Measurements from ENCODE around the gene TMEM30B. TPM values are rescaled to one million over a fixed set of nuclear protein-coding genes. Genes with fewer than 3 reads are reported as not detected.
A peak's percentile ranks its signal among the peaks of the same experiment; 100 is the strongest.

The TMEM30B gene
- total RNA-seq, 4 donors from 2014 or later, result 0.83 to 4.4 (median 3.0) TPM

DNA sequence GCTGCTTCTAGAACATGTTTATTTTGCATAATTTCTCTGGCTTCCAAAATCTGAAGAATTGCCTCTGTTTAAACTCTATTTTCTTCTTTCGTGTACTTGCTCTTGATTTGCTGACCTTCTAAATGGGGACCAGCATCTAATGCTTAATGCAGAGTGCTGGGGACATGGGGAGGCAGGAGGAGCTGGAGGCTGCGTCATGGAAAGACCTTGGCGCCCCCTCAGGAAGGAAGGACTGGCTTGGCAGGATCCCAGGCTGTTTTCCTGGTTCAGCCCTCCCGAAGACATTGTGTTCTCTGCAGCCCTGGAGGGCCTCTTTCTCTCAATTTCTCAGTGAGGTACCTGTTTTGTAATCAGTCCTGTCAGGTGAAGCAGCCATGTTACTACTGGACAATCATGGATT is 45.7 kb upstream of the TMEM30B start:
- Histone ChIP-seq H3K27me3 (peaks cover 0 to 18% (median 2%) of the 10 kb centered on the region in 4 donors), H3K36me3 (no peaks in the 10 kb centered on the region), H3K9me3 (peaks cover 0 to 4% (median 0%) of the 10 kb centered on the region in 4 donors), H3K4me3 (no peak overlapping the region), H3K27ac (replicated peaks in 1 of 4) (peak overlapping the region; percentile 43 to 69 (median 62)), H3K4me1 (peaks cover 0 to 22% (median 8%) of the 10 kb centered on the region in 4 donors)
- no peak for DNase-seq (ENCODE audit: extremely low spot score)
- TF ChIP-seq POLR2AphosphoS5 (IDR thresholded peaks at IDR 0.05), result peak; percentile 79 to 80
- TF ChIP-seq, protein P1, sequence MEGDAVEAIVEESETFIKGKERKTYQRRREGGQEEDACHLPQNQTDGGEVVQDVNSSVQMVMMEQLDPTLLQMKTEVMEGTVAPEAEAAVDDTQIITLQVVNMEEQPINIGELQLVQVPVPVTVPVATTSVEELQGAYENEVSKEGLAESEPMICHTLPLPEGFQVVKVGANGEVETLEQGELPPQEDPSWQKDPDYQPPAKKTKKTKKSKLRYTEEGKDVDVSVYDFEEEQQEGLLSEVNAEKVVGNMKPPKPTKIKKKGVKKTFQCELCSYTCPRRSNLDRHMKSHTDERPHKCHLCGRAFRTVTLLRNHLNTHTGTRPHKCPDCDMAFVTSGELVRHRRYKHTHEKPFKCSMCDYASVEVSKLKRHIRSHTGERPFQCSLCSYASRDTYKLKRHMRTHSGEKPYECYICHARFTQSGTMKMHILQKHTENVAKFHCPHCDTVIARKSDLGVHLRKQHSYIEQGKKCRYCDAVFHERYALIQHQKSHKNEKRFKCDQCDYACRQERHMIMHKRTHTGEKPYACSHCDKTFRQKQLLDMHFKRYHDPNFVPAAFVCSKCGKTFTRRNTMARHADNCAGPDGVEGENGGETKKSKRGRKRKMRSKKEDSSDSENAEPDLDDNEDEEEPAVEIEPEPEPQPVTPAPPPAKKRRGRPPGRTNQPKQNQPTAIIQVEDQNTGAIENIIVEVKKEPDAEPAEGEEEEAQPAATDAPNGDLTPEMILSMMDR (IDR thresholded peaks at IDR 0.05), result no peak
- 36% methylated on average over 4 of the region's 4 CpGs for WGBS
- intact Hi-C loops (cut with DNase I), result no loop called here

DNA sequence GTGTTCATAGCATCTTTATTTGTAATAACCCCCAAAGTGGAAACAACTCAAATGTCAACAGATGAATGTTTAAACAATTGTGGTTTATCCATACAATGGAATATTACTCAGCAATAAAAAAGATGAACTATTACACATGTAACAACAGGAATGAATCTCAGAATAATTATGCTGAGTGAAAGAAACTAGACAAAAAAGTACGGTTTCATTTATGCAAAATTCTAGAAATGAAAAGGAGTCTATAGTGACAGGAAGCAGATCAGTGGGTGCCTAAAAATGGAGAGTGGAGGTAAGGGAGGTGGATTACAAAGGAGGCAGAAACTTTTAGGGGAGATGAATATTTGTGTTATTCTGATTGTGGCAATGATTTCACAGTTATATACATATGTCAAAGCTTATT is 45.0 kb upstream of the TMEM30B start:
- WGBS, result 92% methylated on average over 1 of the region's 1 CpG
- no peak for DNase-seq (ENCODE audit: extremely low spot score)
- peak overlapping the region; percentile 43 to 69 (median 48) for H3K27ac ChIP-seq (replicated peaks in 1 of 4)
- intact Hi-C loops (cut with DNase I), result no loop called here
- peaks cover 0 to 4% (median 0%) of the 10 kb centered on the region in 4 donors for H3K9me3 ChIP-seq
- peaks cover 0 to 29% (median 15%) of the 10 kb centered on the region in 4 donors for H3K4me1 ChIP-seq
- TF ChIP-seq POLR2A (IDR thresholded peaks at IDR 0.05; ENCODE audit: low read depth) (no peak), EP300 (IDR thresholded peaks at IDR 0.05) (no peak)
- H3K36me3 ChIP-seq, result no peaks in the 10 kb centered on the region
- no peak overlapping the region for H3K4me3 ChIP-seq
- peaks cover 0 to 25% (median 5%) of the 10 kb centered on the region in 4 donors for H3K27me3 ChIP-seq

DNA sequence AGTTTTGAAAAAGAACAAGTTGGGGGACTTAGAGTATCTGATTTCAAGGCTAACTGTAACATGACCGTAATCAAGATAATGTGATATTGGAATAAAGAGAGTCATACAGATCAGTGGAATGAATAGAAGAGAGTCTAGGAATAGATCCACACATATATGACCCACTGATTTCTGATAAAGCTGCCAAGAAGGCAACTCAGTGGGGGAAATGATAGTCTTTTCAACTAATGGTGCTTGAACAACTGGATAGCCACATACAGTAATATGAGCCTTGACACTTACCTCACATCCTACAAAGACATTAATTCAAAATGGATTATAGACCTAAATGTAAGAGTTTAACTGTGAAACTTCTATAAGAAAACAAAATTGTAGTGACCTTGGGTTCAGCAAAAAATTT is 44.0 kb upstream of the TMEM30B start:
- H3K4me3 ChIP-seq, result no peak overlapping the region
- H3K27me3 ChIP-seq, result peaks cover 0 to 35% (median 10%) of the 10 kb centered on the region in 4 donors
- peaks cover 0 to 31% (median 19%) of the 10 kb centered on the region in 4 donors for H3K4me1 ChIP-seq
- H3K27ac ChIP-seq (replicated peaks in 1 of 4), result no peak overlapping the region
- intact Hi-C loops (cut with DNase I), result no loop called here
- DNase-seq (ENCODE audit: extremely low spot score), result no peak
- peaks cover 0 to 4% (median 0%) of the 10 kb centered on the region in 4 donors for H3K9me3 ChIP-seq
- TF ChIP-seq, protein P1 (IDR thresholded peaks at IDR 0.05), result no peak
- no peaks in the 10 kb centered on the region for H3K36me3 ChIP-seq
- WGBS, result 97% methylated on average over 1 of the region's 1 CpG

DNA sequence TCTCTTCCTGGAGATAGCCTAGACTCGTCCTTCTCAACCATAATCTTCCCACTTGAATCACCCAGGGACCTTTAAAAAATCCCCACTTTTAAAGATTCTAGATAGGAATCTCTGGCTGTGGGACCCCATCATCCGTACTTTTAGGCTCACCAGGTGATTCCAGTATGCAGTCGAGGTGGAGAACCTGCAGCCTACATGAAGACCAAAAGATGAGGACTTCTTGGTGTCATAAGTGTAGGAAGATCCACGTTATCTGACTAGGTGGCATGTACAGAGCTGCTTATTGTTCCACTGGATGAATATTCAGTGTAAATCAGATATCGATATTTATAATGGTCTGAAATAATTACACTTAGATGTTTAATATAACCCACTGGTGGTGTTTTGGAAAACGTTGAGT is 42.8 kb upstream of the TMEM30B start:
- Histone ChIP-seq H3K9me3 (peaks cover 0 to 4% (median 0%) of the 10 kb centered on the region in 4 donors), H3K36me3 (no peaks in the 10 kb centered on the region), H3K4me1 (peaks cover 0 to 24% (median 19%) of the 10 kb centered on the region in 4 donors), H3K27ac (replicated peaks in 1 of 4) (peak overlapping the region; percentile 74 to 85 (median 79)), H3K27me3 (peaks cover 0 to 45% (median 10%) of the 10 kb centered on the region in 4 donors), H3K4me3 (peak overlapping the region; percentile 62 to 72 (median 64))
- WGBS, result 75% methylated on average over 6 of the region's 6 CpGs
- intact Hi-C loops (cut with DNase I), result no loop called here
- TF ChIP-seq POLR2AphosphoS5 (IDR thresholded peaks at IDR 0.05) (no peak), EP300 (IDR thresholded peaks at IDR 0.05) (no peak), POLR2A (IDR thresholded peaks at IDR 0.05; ENCODE audit: low read depth) (no peak)
- TF ChIP-seq, protein P1 (IDR thresholded peaks at IDR 0.05), result no peak
- no peak for DNase-seq (ENCODE audit: extremely low spot score)

DNA sequence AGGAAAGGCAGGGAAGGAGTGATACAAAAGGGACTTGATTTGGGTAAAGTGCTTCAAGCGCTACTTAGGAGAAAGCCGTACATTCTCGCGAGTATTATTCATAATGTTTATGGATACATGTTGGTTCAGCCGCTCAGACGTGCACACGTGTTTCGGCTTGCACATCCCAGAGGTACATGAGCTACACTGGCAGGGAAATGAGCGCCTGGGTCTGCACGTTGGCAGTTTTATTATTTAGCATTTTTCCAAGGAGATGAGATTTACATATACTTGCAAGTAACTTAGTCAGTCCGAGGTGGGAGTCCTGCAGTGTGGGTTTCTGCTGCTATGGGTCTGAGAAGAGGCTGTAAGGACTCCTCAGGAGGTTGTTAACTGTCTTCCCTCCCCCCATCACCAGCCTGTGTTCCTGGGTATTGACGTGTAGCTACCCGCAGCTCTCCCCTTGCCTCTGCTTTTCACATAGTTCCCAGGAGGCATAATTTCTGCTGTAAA is 41.7 kb upstream of the TMEM30B start:
- intact Hi-C loops (cut with DNase I), result no loop called here
- H3K4me1 ChIP-seq, result peaks cover 0 to 24% (median 19%) of the 10 kb centered on the region in 4 donors
- peaks cover 0 to 4% (median 0%) of the 10 kb centered on the region in 4 donors for H3K9me3 ChIP-seq
- H3K36me3 ChIP-seq, result no peaks in the 10 kb centered on the region
- H3K4me3 ChIP-seq, result peak overlapping the region; percentile 62 to 72 (median 64)
- DNase-seq (ENCODE audit: extremely low spot score), result no peak
- peak overlapping the region; percentile 74 to 85 (median 79) for H3K27ac ChIP-seq (replicated peaks in 1 of 4)
- WGBS, result 21% methylated on average over 13 of the region's 13 CpGs
- no peak for TF ChIP-seq POLR2A (IDR thresholded peaks at IDR 0.05; ENCODE audit: low read depth)
- no peak for TF ChIP-seq EP300 (IDR thresholded peaks at IDR 0.05)
- peaks cover 0 to 49% (median 10%) of the 10 kb centered on the region in 4 donors for H3K27me3 ChIP-seq
